OCI-LY3 (cell line): ENCODE measurements around the gene ARHGEF39.

Source experiments
- EZH2phosphoT487 ChIP-seq: fragments of 200-600 bp; shearing (Covaris generic); IDR thresholded peaks from 2 replicates; pipeline ENCODE4 v1.6.1; 2018; ENCODE audit warnings: antibody characterized with exemption, mixed run types, low read depth
- TF ChIP-seq, protein P1 (sequence below): fragments of 200-600, 300-600 bp; sonication (generic); IDR thresholded peaks from 2 replicates; pipeline ENCODE4 v1.5.1; 2014; ENCODE audit warnings: antibody characterized with exemption, low read length, low read depth

DNA sequence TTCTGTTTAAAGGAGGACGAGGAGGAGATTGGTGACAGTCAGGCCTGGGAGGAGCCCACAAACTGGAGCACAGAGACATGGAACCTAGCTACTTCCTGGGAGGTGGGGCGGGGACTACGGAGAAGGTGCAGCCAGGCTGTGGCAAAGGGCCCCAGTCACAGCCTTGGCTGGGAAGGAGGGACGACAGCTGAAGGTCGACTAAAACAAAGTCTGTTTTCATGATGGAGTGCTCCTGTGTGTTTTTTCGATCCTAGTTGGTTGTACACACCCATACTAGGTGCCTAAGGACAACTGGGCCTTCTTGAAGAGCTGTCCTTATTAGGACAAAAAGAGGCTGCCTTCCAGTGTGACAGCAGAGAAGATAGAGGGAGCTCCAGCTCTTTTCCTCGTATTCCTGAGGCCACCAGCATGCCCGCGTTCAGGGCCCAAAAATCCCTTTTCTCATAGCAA is 4.0 kb downstream of the ARHGEF39 start:
- no peak for TF ChIP-seq EZH2phosphoT487
- TF ChIP-seq, protein P1, sequence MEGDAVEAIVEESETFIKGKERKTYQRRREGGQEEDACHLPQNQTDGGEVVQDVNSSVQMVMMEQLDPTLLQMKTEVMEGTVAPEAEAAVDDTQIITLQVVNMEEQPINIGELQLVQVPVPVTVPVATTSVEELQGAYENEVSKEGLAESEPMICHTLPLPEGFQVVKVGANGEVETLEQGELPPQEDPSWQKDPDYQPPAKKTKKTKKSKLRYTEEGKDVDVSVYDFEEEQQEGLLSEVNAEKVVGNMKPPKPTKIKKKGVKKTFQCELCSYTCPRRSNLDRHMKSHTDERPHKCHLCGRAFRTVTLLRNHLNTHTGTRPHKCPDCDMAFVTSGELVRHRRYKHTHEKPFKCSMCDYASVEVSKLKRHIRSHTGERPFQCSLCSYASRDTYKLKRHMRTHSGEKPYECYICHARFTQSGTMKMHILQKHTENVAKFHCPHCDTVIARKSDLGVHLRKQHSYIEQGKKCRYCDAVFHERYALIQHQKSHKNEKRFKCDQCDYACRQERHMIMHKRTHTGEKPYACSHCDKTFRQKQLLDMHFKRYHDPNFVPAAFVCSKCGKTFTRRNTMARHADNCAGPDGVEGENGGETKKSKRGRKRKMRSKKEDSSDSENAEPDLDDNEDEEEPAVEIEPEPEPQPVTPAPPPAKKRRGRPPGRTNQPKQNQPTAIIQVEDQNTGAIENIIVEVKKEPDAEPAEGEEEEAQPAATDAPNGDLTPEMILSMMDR, result peak; percentile 34; the same call in 1 of the 2 replicates
